ENCODE data around the gene DEFB119. TPM values are rescaled to one million over a fixed set of nuclear protein-coding genes. Genes with fewer than 3 reads are reported as not detected.
"Not testable (repeated sequence)": the region's sequence is repeated elsewhere in the genome, so short reads cannot be mapped to it uniquely, and the experiment has no call there.

DEFB119 gene
- total RNA-seq, 6 experiments from 2014 or later = not detected

GRCh38 chr20:31403886-31404285 is 13.5 kb upstream of the DEFB119 start:
- intact Hi-C loops (cut with DNase I) = no loop called here
- TF ChIP-seq CTCF (IDR thresholded peaks at IDR 0.05) = no peak
- no peak for TF ChIP-seq POLR2A (IDR thresholded peaks at IDR 0.05)
- no peak for DNase-seq
- WGBS (ENCODE audit: insufficient coverage, low coverage, low lambda C conversion rate, missing lambda C conversion rate) = 33% methylated on average over 1 of the region's 1 CpG
- Histone ChIP-seq H3K9me3 (no peaks in the 10 kb centered on the region), H3K27me3 (no peaks in the 10 kb centered on the region), H3K4me1 (no peaks in the 10 kb centered on the region), H3K4me3 (no peak overlapping the region), H3K36me3 (no peaks in the 10 kb centered on the region), H3K27ac (no peak overlapping the region)
- no peak for ATAC-seq

- Histone ChIP-seq H3K9me3 (no peaks in the 10 kb centered on the region), H3K36me3 (no peaks in the 10 kb centered on the region), H3K27me3 (no peaks in the 10 kb centered on the region), H3K4me1 (no peaks in the 10 kb centered on the region), H3K4me3 (no peak overlapping the region), H3K27ac (no peak overlapping the region)
- TF ChIP-seq POLR2A (IDR thresholded peaks at IDR 0.05) = no peak
- TF ChIP-seq CTCF (IDR thresholded peaks at IDR 0.05) = no peak
- ATAC-seq (no peak), DNase-seq (no peak)
- intact Hi-C loops (cut with DNase I) = no loop called here
- WGBS (ENCODE audit: insufficient coverage, low coverage, low lambda C conversion rate, missing lambda C conversion rate) = 33% methylated on average over 3 of the region's 3 CpGs
Measured at GRCh38 chr20:31394900-31395299, 4.5 kb upstream of the DEFB119 start.

- no peaks in the 10 kb centered on the region for H3K27me3 ChIP-seq
- no peak for ATAC-seq
- H3K4me1 ChIP-seq = no peaks in the 10 kb centered on the region
- H3K4me3 ChIP-seq = no peak overlapping the region
- no peaks in the 10 kb centered on the region for H3K36me3 ChIP-seq
- H3K9me3 ChIP-seq = no peaks in the 10 kb centered on the region
- DNase-seq = no peak
- TF ChIP-seq CTCF (IDR thresholded peaks at IDR 0.05) (no peak), POLR2A (IDR thresholded peaks at IDR 0.05) (no peak)
- 8% methylated on average over 2 of the region's 2 CpGs for WGBS (ENCODE audit: insufficient coverage, low coverage, low lambda C conversion rate, missing lambda C conversion rate)
- intact Hi-C loops (cut with DNase I) = no loop called here
- no peak overlapping the region for H3K27ac ChIP-seq
Measured at GRCh38 chr20:31392836-31393235, 2.4 kb upstream of the DEFB119 start.

- H3K27ac ChIP-seq = no peak overlapping the region
- H3K4me3 ChIP-seq = no peak overlapping the region
- WGBS (ENCODE audit: insufficient coverage, low coverage, low lambda C conversion rate, missing lambda C conversion rate) = 40% methylated on average over 2 of the region's 2 CpGs
- H3K4me1 ChIP-seq = no peaks in the 10 kb centered on the region
- intact Hi-C loops (cut with DNase I) = no loop called here
- no peaks in the 10 kb centered on the region for H3K27me3 ChIP-seq
- TF ChIP-seq CTCF (IDR thresholded peaks at IDR 0.05) (no peak), POLR2A (IDR thresholded peaks at IDR 0.05) (no peak)
- DNase-seq (no peak), ATAC-seq (no peak)
- no peaks in the 10 kb centered on the region for H3K36me3 ChIP-seq
- H3K9me3 ChIP-seq = no peaks in the 10 kb centered on the region
Measured at GRCh38 chr20:31374346-31374745, 16.0 kb downstream of the DEFB119 start.

GRCh38 chr20:31368301-31368700 is 22.1 kb downstream of the DEFB119 start, which contains the start of gene DEFB118:
Gene DEFB118, plus strand, starts transcription at chr20:31368601. Its CDS starts 50 bp downstream, at chr20:31368651.
- no peak for TF ChIP-seq POLR2A (IDR thresholded peaks at IDR 0.05)
- no peak for TF ChIP-seq CTCF (IDR thresholded peaks at IDR 0.05)
- Histone ChIP-seq H3K4me3 (no peak within 1 kb of the TSS), H3K4me1 (no peaks in the 10 kb centered on the region), H3K27me3 (no peaks in the 10 kb centered on the region), H3K9me3 (no peaks in the 10 kb centered on the region), H3K36me3 (no peaks in the 10 kb centered on the region), H3K27ac (no peak within 1 kb of the TSS)
- ATAC-seq (no peak), DNase-seq (no peak)
- WGBS (ENCODE audit: insufficient coverage, low coverage, low lambda C conversion rate, missing lambda C conversion rate) = 13% methylated on average over 1 of the region's 2 CpGs
- intact Hi-C loops (cut with DNase I) = no loop called here

GRCh38 chr20:31364272-31364671 is 26.1 kb downstream of the DEFB119 start:
- ATAC-seq; H3K27me3 ChIP-seq; H3K36me3 ChIP-seq; H3K4me1 ChIP-seq; H3K27ac ChIP-seq; H3K9me3 ChIP-seq; intact Hi-C loops (cut with DNase I); H3K4me3 ChIP-seq; DNase-seq: not testable (repeated sequence)
- 33% methylated on average over 1 of the region's 5 CpGs for WGBS (ENCODE audit: insufficient coverage, low coverage, low lambda C conversion rate, missing lambda C conversion rate)
